SK-N-SH (cell line): ENCODE results near the gene MORC1. TPM values are rescaled to one million over a fixed set of nuclear protein-coding genes. Genes with fewer than 3 reads are reported as not detected.

Experiments
- CTCF ChIA-PET: fragments of 300-600, 350-600 bp; formaldehyde crosslinking; extraction: SDS; loops from one replicate; lab custom pipeline; 2021; lab: Yijun Ruan, JAX
- POLR2A ChIA-PET: fragments of 350-600 bp; sonication (Branson Sonifier 250); formaldehyde crosslinking; extraction: SDS; loops from one replicate; lab custom pipeline; 2020; ENCODE audit warnings: antibody characterized with exemption, inconsistent platforms; lab: Yijun Ruan, JAX
- DNase-seq: peaks from one replicate; pipeline ENCODE4 v3.0.0; 2012
- H2AFZ ChIP-seq: fragments of 200-600 bp; sonication (generic); 2 replicates; pipeline ENCODE4 v1.8.1; 2016; ENCODE audit warnings: antibody characterized with exemption, mild to moderate bottlenecking, low read depth
- H3F3A ChIP-seq: fragments of 200-600 bp; sonication (generic); replicated peaks from 2 replicates; pipeline ENCODE3; 2016; ENCODE audit warnings: antibody characterized with exemption, mild to moderate bottlenecking; ENCODE audit not compliant: insufficient read depth
- H3K27ac ChIP-seq, 2 experiments: fragments of 200-500 bp in 1 of 2; fragments of 200-600 bp in 1 of 2; sonication (Bioruptor generic) in 1 of 2; sonication (generic), shearing (Covaris generic) in 1 of 2; 2 replicates each; pipeline versions ENCODE4 v1.5.1 to v1.6.1; 2014 to 2016; ENCODE audit warnings: low read depth in 2 of 2, inconsistent platforms in 1 of 2, low read length in 1 of 2, mild to moderate bottlenecking in 1 of 2, mixed read lengths in 1 of 2
- H3K27me3 ChIP-seq: fragments of 200-600 bp; sonication (generic), shearing (Covaris generic); 2 replicates; pipeline ENCODE4 v1.6.1; 2016; ENCODE audit warnings: mixed run types; ENCODE audit not compliant: insufficient read depth
- H3K36me3 ChIP-seq, 2 experiments: fragments of 200-500 bp in 1 of 2; fragments of 200-600 bp in 1 of 2; sonication (Bioruptor generic) in 1 of 2; sonication (generic) in 1 of 2; replicated peaks in 1 of 2; 2 replicates each; pipeline versions ENCODE3 to v1.5.1; 2014 to 2016; ENCODE audit warnings: low read length in 1 of 2, mild to moderate bottlenecking in 1 of 2; ENCODE audit not compliant: insufficient read depth in 2 of 2, control insufficient read depth in 1 of 2
- H3K4me1 ChIP-seq, 2 experiments: fragments of 200-500 bp in 1 of 2; fragments of 200-600 bp in 1 of 2; sonication (Bioruptor generic) in 1 of 2; sonication (generic), shearing (Covaris generic) in 1 of 2; 2 replicates each; pipeline versions ENCODE4 v1.5.1 to v1.6.1; 2014 to 2016; ENCODE audit warnings: low read depth in 1 of 2, low read length in 1 of 2, mixed run types in 1 of 2; ENCODE audit not compliant: insufficient read depth in 2 of 2, control insufficient read depth in 1 of 2
- H3K4me2 ChIP-seq: fragments of 200-600 bp; sonication (generic), shearing (Covaris generic); 2 replicates; pipeline ENCODE4 v1.6.1; 2017; ENCODE audit warnings: mixed run types
- H3K4me3 ChIP-seq, 2 experiments: fragments of 200-500 bp in 1 of 2; fragments of 200-600 bp in 1 of 2; sonication (Bioruptor generic) in 1 of 2; sonication (generic), shearing (Covaris generic) in 1 of 2; 2 replicates each; pipeline versions ENCODE4 v1.5.1 to v1.8.1; 2014 to 2016; ENCODE audit warnings: low read depth in 2 of 2, inconsistent platforms in 1 of 2, low read length in 1 of 2, mild to moderate bottlenecking in 1 of 2, mixed read lengths in 1 of 2, moderate library complexity in 1 of 2
- H3K79me2 ChIP-seq: fragments of 200-600 bp; sonication (generic); 2 replicates; pipeline ENCODE4 v1.8.1; 2017; ENCODE audit warnings: mild to moderate bottlenecking; ENCODE audit not compliant: insufficient read depth
- H3K9ac ChIP-seq: fragments of 200-600 bp; sonication (generic); 2 replicates; pipeline ENCODE4 v1.6.1; 2017; ENCODE audit warnings: mixed run types
- H3K9me2 ChIP-seq: fragments of 200-600 bp; sonication (generic); 2 replicates; pipeline ENCODE4 v1.6.1; 2017; ENCODE audit warnings: mixed run types
- H3K9me3 ChIP-seq: fragments of 200-600 bp; sonication (generic); 2 replicates; pipeline ENCODE4 v1.6.1; 2017; ENCODE audit warnings: mixed run types, mild to moderate bottlenecking, moderate library complexity
- H4K20me1 ChIP-seq: fragments of 200-600 bp; sonication (generic); 2 replicates; pipeline ENCODE4 v1.6.1; 2017; ENCODE audit warnings: mild to moderate bottlenecking, mixed run types; ENCODE audit not compliant: insufficient read depth
- EP300 ChIP-seq, 2 experiments: IDR thresholded peaks; 2 replicates each; pipeline versions ENCODE4 v1.4.0 to v1.6.1; 2012; ENCODE audit warnings: borderline replicate concordance in 1 of 2, low read depth in 1 of 2, low read length in 1 of 2
- EZH2phosphoT487 ChIP-seq: fragments of 200-600 bp; sonication (generic); IDR thresholded peaks from 2 replicates; pipeline ENCODE4 v1.6.1; 2017; ENCODE audit warnings: low read depth, mixed run types, mild to moderate bottlenecking, antibody characterized with exemption, moderate library complexity, borderline replicate concordance
- FOSL2 ChIP-seq: IDR thresholded peaks from 2 replicates; pipeline ENCODE4 v1.4.0; 2012; ENCODE audit warnings: low read depth, mild to moderate bottlenecking, moderate library complexity, borderline replicate concordance
- FOXJ3 ChIP-seq: sonication (generic); formaldehyde crosslinking; IDR thresholded peaks from 2 replicates; pipeline ENCODE4 v1.5.1; 2020; ENCODE audit warnings: mild to moderate bottlenecking, missing genetic modification reagents
- FOXM1 ChIP-seq: IDR thresholded peaks from 2 replicates; pipeline ENCODE4 v1.4.0; 2012; ENCODE audit warnings: low read depth, mild to moderate bottlenecking
- GABPA ChIP-seq: IDR thresholded peaks from 2 replicates; pipeline ENCODE4 v1.4.0; 2012; ENCODE audit warnings: low read depth, mild to moderate bottlenecking
- JUND ChIP-seq: IDR thresholded peaks from 2 replicates; pipeline ENCODE4 v1.4.0; 2012
- MXI1 ChIP-seq: IDR thresholded peaks from 2 replicates; pipeline ENCODE4 v1.6.1; 2012; ENCODE audit warnings: mild to moderate bottlenecking, low read depth, low read length, improper control_type of control experiment
- NFIC ChIP-seq: IDR thresholded peaks from 2 replicates; pipeline ENCODE4 v1.4.0; 2012; ENCODE audit warnings: borderline replicate concordance
- POLR2AphosphoS5 ChIP-seq: IDR thresholded peaks from 2 replicates; pipeline ENCODE4 v1.6.1; 2012; ENCODE audit warnings: low read depth, low read length
- RCOR1 ChIP-seq: fragments of 150-350 bp; IDR thresholded peaks from 2 replicates; pipeline ENCODE4 v1.6.1; 2017; ENCODE audit warnings: antibody characterized with exemption, low read length
- RFX5 ChIP-seq: IDR thresholded peaks from 2 replicates; pipeline ENCODE4 v1.6.1; 2012; ENCODE audit warnings: mild to moderate bottlenecking, improper control_type of control experiment, low read length
- SIN3A ChIP-seq: IDR thresholded peaks from 2 replicates; pipeline ENCODE4 v1.6.1; 2012; ENCODE audit warnings: low read depth, mild to moderate bottlenecking, low read length, moderate library complexity, borderline replicate concordance
- TEAD4 ChIP-seq: IDR thresholded peaks from 2 replicates; pipeline ENCODE4 v1.4.0; 2012; ENCODE audit warnings: mild to moderate bottlenecking, borderline replicate concordance; ENCODE audit not compliant: insufficient read depth
- YY1 ChIP-seq: IDR thresholded peaks from 2 replicates; pipeline ENCODE4 v1.4.0; 2012; ENCODE audit warnings: low read depth, mild to moderate bottlenecking
- WGBS: methylation state at CpG from one replicate; pipeline ENCODE4 v1.1.6; 2017; ENCODE audit warnings: low lambda C conversion rate; 5-methylcytosine and 5-hydroxymethylcytosine counted together
- polyA plus RNA-seq, 3 experiments: library from polyadenylated mRNA; depleted of rRNA; stranded (reverse); fragments of >200 nt; gene quantifications; 2 replicates each; pipeline ENCODE4 v1.2.3, GENCODE V29; 2012
- TF ChIP-seq, protein P1 (sequence below): IDR thresholded peaks from 2 replicates; pipeline ENCODE4 v1.4.0; 2012; ENCODE audit warnings: low read depth
- TF ChIP-seq, protein P2 (sequence below): fragments of 150-350 bp; IDR thresholded peaks from 2 replicates; pipeline ENCODE4 v1.6.1; 2017; ENCODE audit warnings: antibody characterized with exemption, low read length, low read depth, borderline replicate concordance
- TF ChIP-seq, protein P3 (sequence below): IDR thresholded peaks from 2 replicates; pipeline ENCODE4 v1.4.0; 2012; ENCODE audit warnings: low read depth, borderline replicate concordance
- TF ChIP-seq, protein P4 (sequence below): fragments of 200-600 bp; sonication (generic); IDR thresholded peaks from 2 replicates; pipeline ENCODE4 v1.6.1; 2017; ENCODE audit warnings: antibody characterized with exemption, mild to moderate bottlenecking, moderate library complexity
- TF ChIP-seq, protein P5 (sequence below): IDR thresholded peaks from 2 replicates; pipeline ENCODE4 v1.4.0; 2012; ENCODE audit warnings: low read depth, borderline replicate concordance

Gene MORC1
- polyA plus RNA-seq, 1 of the 3 experiments (the other 2 are of a cell fraction): not detected

DNA sequence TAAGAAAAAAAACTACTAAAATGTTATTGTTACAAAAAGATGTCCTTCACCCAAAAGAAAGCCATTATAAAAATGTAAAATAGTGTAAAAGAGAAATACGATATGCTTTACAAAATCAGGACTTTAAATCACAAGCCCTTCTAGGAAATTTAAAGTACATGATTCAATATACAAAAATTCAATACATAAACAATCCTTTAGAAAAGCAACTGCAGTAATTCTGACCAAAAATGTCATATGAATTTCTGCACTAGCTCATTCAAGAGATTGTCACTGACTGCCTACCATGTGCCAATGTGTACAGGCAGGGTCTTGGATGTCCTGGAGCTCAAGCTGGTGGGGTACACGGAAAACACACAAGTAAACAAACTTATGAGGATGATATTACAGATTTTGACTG is 2.5 kb downstream of the MORC1 start:
- H3K27ac ChIP-seq: no peak overlapping the region
- CTCF ChIA-PET: no interaction called here
- H3K4me1 ChIP-seq: no peaks in the 10 kb centered on the region
- H3K36me3 ChIP-seq: no peaks in the 10 kb centered on the region
- H3K9ac ChIP-seq: no peak overlapping the region
- no peak overlapping the region for H2AFZ ChIP-seq
- no peaks in the 10 kb centered on the region for H3F3A ChIP-seq
- POLR2A ChIA-PET: no interaction called here
- 21% methylated on average over 2 of the region's 2 CpGs for WGBS
- H3K9me3 ChIP-seq: no peaks in the 10 kb centered on the region
- TF ChIP-seq RCOR1: no peak
- TF ChIP-seq, protein P1, sequence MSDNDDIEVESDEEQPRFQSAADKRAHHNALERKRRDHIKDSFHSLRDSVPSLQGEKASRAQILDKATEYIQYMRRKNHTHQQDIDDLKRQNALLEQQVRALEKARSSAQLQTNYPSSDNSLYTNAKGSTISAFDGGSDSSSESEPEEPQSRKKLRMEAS: no peak
- TF ChIP-seq FOXM1: no peak
- no peak for TF ChIP-seq RFX5
- TF ChIP-seq MXI1: no peak
- no peak for TF ChIP-seq GABPA
- TF ChIP-seq, protein P2, sequence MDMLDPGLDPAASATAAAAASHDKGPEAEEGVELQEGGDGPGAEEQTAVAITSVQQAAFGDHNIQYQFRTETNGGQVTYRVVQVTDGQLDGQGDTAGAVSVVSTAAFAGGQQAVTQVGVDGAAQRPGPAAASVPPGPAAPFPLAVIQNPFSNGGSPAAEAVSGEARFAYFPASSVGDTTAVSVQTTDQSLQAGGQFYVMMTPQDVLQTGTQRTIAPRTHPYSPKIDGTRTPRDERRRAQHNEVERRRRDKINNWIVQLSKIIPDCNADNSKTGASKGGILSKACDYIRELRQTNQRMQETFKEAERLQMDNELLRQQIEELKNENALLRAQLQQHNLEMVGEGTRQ: no peak
- no peak for TF ChIP-seq SIN3A
- TF ChIP-seq NFIC: no peak
- TF ChIP-seq, all 33 proteins: peak for 0
- Histone ChIP-seq H4K20me1 (no peaks in the 10 kb centered on the region), H3K79me2 (no peaks in the 10 kb centered on the region), H3K4me3 (no peak overlapping the region), H3K9me2 (no peaks in the 10 kb centered on the region), H3K4me2 (no peak overlapping the region), H3K27me3 (no peaks in the 10 kb centered on the region)
- DNase-seq: no peak

DNA sequence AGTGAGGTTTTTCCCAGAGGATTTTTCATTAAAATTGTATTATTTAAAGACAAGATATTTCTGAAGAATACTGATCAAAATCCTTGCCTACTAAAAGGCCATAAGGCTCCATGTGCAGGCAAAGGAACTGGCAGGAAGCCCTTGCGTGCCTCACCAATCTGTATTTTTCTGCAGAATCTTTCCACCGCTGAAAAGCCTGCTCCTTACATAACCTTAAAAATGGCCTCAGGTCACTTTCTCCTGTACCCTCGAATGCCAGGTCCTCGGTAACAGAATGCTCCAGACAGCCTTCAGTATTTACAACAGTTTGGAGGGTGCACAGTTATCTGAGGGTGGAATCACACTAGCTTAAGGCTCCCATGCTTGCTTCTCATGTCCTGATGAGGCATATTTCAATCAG is 3.2 kb downstream of the MORC1 start:
- Histone ChIP-seq H3K4me2 (no peak overlapping the region), H3K9ac (no peak overlapping the region), H3K36me3 (no peaks in the 10 kb centered on the region), H3K4me1 (no peaks in the 10 kb centered on the region), H3K4me3 (no peak overlapping the region), H2AFZ (no peak overlapping the region), H4K20me1 (no peaks in the 10 kb centered on the region), H3K27ac (no peak overlapping the region), H3K9me2 (no peaks in the 10 kb centered on the region), H3K79me2 (no peaks in the 10 kb centered on the region), H3F3A (no peaks in the 10 kb centered on the region), H3K27me3 (no peaks in the 10 kb centered on the region), H3K9me3 (no peaks in the 10 kb centered on the region)
- DNase-seq: no peak
- 47% methylated on average over 4 of the region's 4 CpGs for WGBS
- CTCF ChIA-PET: no interaction called here
- POLR2A ChIA-PET: no interaction called here
- TF ChIP-seq POLR2AphosphoS5: no peak
- TF ChIP-seq, protein P3, sequence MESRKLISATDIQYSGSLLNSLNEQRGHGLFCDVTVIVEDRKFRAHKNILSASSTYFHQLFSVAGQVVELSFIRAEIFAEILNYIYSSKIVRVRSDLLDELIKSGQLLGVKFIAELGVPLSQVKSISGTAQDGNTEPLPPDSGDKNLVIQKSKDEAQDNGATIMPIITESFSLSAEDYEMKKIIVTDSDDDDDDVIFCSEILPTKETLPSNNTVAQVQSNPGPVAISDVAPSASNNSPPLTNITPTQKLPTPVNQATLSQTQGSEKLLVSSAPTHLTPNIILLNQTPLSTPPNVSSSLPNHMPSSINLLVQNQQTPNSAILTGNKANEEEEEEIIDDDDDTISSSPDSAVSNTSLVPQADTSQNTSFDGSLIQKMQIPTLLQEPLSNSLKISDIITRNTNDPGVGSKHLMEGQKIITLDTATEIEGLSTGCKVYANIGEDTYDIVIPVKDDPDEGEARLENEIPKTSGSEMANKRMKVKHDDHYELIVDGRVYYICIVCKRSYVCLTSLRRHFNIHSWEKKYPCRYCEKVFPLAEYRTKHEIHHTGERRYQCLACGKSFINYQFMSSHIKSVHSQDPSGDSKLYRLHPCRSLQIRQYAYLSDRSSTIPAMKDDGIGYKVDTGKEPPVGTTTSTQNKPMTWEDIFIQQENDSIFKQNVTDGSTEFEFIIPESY: no peak
- TF ChIP-seq MXI1: no peak
- no peak for TF ChIP-seq YY1
- TF ChIP-seq, protein P1: no peak
- no peak for TF ChIP-seq TEAD4
- no peak for TF ChIP-seq FOXM1
- TF ChIP-seq RCOR1: no peak
- TF ChIP-seq, protein P2: no peak
- no peak for TF ChIP-seq EZH2phosphoT487
- no peak for TF ChIP-seq FOSL2
- TF ChIP-seq NFIC: no peak
- TF ChIP-seq JUND: no peak
- TF ChIP-seq RFX5: no peak
- TF ChIP-seq, protein P4, sequence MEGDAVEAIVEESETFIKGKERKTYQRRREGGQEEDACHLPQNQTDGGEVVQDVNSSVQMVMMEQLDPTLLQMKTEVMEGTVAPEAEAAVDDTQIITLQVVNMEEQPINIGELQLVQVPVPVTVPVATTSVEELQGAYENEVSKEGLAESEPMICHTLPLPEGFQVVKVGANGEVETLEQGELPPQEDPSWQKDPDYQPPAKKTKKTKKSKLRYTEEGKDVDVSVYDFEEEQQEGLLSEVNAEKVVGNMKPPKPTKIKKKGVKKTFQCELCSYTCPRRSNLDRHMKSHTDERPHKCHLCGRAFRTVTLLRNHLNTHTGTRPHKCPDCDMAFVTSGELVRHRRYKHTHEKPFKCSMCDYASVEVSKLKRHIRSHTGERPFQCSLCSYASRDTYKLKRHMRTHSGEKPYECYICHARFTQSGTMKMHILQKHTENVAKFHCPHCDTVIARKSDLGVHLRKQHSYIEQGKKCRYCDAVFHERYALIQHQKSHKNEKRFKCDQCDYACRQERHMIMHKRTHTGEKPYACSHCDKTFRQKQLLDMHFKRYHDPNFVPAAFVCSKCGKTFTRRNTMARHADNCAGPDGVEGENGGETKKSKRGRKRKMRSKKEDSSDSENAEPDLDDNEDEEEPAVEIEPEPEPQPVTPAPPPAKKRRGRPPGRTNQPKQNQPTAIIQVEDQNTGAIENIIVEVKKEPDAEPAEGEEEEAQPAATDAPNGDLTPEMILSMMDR: no peak
- no peak for TF ChIP-seq FOXJ3 (CRISPR knock-in tag)
- no peak for TF ChIP-seq GABPA
- TF ChIP-seq EP300 (IDR thresholded peaks at IDR 0.05; ENCODE audit: borderline replicate concordance in 1 of 2, low read depth in 1 of 2, low read length in 1 of 2): no peak
- TF ChIP-seq, protein P5, sequence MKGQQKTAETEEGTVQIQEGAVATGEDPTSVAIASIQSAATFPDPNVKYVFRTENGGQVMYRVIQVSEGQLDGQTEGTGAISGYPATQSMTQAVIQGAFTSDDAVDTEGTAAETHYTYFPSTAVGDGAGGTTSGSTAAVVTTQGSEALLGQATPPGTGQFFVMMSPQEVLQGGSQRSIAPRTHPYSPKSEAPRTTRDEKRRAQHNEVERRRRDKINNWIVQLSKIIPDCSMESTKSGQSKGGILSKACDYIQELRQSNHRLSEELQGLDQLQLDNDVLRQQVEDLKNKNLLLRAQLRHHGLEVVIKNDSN: no peak
